ENCODE measurements around the gene REXO4.

The REXO4 gene

GRCh38 chr9:133369422-133369821 is 48.4 kb downstream of the REXO4 start:
- no peak for DNase-seq (ENCODE audit: low read depth, low spot score)

GRCh38 chr9:133368249-133368881 is 49.4 kb downstream of the REXO4 start:
- DNase-seq (ENCODE audit: low read depth, low spot score) = no peak

DNA sequence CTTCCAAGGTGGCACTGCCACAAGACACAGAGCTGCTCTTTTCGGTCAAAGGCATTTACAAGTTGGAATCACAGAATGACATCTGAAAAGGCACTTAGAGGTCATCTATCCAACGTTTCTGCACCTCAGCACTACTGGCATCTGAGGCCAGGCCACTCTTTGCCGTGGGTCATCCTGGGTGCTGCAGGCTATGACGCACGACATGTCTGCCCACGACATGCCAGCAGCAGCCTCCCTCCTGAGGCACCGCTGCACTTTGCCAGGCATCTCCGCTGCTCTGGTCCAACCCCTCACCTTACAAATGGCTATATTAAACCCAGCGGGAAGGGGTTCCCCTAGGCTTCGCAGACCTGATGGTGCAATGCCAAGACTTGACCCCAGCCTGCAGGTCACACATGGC is 50.0 kb downstream of the REXO4 start:
- DNase-seq (ENCODE audit: low read depth, low spot score) = no peak

DNA sequence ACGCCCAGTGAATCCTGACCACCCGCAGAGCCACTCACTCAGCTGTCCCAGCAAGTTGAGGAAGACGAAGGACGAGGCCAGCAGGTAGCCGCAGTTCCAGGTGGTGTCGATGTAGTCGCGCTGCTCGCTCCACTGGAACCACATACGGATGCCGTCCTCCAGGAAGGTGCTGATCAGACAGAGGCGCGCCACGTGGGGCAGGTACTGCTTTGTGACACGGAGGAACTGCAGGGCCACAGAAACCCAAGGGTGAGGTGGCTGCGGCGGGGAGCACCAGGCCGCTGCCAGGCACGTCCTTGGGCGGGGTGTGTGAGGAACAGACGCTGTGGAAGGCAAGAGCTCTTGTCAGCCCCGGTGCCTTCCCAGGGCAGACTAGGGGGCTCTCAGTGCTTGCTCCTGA is 50.6 kb downstream of the REXO4 start:
- DNase-seq (ENCODE audit: low read depth, low spot score) = no peak

GRCh38 chr9:133366435-133366834 is 51.4 kb downstream of the REXO4 start:
- DNase-seq (ENCODE audit: low read depth, low spot score) = no peak

GRCh38 chr9:133362359-133363044 is 55.3 kb downstream of the REXO4 start:
- DNase-seq (ENCODE audit: low read depth, low spot score) = no peak

GRCh38 chr9:133361507-133362092 is 56.2 kb downstream of the REXO4 start:
- DNase-seq (ENCODE audit: low read depth, low spot score) = no peak

DNA sequence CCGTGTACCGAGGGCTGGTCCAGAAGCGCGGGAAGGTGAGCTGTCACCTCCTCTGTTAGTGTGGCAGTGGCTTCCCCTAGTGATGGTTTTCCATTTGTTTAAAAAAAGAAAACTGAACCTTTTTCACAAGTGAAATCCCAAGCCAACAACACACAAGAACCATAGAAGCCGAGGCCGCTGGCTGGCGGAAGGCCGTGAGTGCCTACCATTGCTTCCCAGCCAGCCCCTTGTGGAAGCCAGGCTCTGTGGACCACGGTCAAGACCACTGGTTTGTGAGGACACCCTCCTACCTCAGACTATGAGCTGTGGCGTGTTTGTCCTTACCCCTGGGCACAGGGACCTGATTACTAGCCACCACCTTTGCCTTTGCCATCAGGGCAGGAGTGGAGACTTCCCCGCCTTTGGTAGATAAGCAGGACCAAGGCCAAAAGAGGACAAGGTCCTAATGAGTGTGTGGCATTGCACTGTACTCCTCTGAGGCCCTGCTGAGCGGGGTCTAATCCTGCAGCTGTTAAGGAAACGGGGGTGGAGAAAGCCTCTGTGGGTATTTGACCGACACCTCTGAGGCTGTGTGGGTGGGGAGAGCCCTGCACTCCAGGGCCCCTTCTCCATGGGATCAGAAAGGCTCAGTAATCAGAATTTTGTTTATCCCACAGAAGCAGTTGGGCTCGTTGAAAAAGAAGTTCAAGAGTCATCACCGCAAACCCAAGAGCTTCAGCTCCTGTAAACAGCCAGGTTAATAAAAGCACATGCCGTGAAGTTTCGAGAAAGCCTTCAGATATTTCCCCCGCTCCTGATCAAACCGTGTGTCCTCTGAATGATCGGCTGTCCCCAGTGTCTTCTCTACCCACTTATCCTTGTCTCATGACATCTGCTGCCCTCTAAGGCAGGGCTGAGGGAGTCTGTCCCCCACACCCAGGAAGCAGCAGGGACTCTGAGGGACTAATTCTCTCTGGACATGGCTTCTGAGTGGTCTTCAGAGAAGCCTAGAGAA is 57.1 kb downstream of the REXO4 start:
- no peak for DNase-seq (ENCODE audit: low read depth, low spot score)

DNA sequence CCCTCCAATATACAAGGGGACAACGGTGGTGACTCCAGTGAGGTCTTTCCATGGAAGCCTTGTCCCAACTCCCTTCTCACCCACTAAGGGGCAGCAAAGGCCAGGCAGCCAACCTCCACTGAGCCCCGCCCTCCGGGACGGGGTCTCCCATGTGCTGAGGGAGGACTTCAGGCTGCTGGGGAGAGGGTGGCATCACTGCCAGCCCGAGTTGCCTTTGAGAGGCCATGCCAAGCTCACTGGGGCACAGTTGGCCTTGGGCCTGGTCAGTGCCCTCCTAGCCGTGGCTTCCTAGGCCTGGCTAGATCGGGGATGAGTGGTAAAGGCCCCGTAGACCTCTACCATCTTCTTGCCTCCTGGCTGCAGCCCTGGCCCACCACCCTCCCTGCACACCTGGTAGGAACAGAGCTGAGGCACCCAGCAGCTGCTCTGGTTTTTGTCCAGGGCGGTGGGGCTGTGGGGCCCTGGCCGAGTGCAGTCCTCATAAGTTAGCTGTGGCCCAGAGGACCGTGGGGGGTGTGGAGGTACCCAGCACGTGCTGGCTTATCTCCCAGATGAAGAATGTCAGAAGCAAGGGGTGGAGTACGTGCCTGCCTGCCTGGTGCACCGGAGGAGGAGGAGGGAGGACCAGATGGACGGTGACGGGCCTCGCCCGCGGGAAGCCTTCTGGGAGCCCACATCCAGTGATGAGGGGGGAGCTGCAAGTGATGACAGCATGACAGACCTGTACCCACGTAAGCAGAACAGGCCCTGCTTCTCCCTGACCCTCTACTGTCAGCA is 58.2 kb downstream of the REXO4 start:
- no peak for DNase-seq (ENCODE audit: low read depth, low spot score)

- DNase-seq (ENCODE audit: low read depth, low spot score) = no peak
Measured at GRCh38 chr9:133357656-133358055, 60.2 kb downstream of the REXO4 start.

DNA sequence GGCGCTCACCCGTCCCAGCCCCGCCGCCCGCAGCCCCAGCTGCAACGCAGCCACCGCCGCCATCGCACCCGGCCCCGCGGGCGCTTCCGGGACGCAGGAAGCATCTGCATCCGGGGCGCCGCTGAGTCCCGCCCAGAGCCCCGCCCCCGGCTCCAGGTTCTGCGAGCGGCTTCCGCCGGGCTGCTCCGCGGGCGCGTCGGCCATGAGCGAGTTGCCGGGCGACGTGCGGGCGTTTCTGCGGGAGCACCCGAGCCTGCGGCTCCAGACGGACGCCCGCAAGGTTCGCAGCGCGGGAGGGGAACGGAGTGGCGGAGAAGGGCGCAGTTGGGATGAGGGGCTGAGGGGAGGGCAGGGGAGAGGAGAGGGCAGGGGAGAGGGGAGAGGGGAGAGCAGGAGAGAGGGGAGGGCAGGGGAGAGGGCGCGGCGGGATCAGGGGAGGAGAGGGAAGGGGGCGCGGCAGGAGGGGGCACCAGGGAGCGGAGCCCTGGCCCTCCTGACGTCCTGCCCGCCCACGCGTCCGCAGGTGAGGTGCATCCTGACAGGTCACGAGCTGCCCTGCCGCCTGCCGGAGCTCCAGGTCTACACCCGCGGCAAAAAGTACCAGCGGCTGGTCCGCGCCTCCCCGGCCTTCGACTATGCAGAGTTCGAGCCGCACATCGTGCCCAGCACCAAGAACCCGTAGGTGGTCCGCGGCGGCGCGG is 61.3 kb downstream of the REXO4 start, which contains the start of the genes SURF1 and SURF2:
Gene SURF1, minus strand, starts transcription at position 97 of the 701 bp plus-strand sequence. Its CDS starts 34 bp downstream, at position 63.
Gene SURF2, plus strand, starts transcription at position 160 of the 701 bp plus-strand sequence. Its CDS starts 43 bp downstream, at position 203.
- no peak for DNase-seq (ENCODE audit: low read depth, low spot score)
